KOPT-K1 (cell line): ENCODE data around the gene TMBIM1.

Source experiments
- H3K27ac ChIP-seq: fragments of 200-600 bp; sonication (generic); 2 replicates; pipeline ENCODE4 v1.5.1; 2016; ENCODE audit warnings: antibody characterized with exemption, mild to moderate bottlenecking, low read depth, low read length; ENCODE audit not compliant: poor library complexity, severe bottlenecking
- H3K36me3 ChIP-seq: fragments of 200-600 bp; sonication (generic); 2 replicates; pipeline ENCODE4 v1.5.1; 2017; ENCODE audit warnings: antibody characterized with exemption, mild to moderate bottlenecking, low read length, moderate library complexity; ENCODE audit not compliant: insufficient read depth
- H3K9me3 ChIP-seq: fragments of 200-600 bp; sonication (generic); 2 replicates; pipeline ENCODE4 v1.5.1; 2017; ENCODE audit warnings: antibody characterized with exemption, low read length, mild to moderate bottlenecking; ENCODE audit not compliant: insufficient read depth, poor library complexity, severe bottlenecking

TMBIM1 gene

DNA sequence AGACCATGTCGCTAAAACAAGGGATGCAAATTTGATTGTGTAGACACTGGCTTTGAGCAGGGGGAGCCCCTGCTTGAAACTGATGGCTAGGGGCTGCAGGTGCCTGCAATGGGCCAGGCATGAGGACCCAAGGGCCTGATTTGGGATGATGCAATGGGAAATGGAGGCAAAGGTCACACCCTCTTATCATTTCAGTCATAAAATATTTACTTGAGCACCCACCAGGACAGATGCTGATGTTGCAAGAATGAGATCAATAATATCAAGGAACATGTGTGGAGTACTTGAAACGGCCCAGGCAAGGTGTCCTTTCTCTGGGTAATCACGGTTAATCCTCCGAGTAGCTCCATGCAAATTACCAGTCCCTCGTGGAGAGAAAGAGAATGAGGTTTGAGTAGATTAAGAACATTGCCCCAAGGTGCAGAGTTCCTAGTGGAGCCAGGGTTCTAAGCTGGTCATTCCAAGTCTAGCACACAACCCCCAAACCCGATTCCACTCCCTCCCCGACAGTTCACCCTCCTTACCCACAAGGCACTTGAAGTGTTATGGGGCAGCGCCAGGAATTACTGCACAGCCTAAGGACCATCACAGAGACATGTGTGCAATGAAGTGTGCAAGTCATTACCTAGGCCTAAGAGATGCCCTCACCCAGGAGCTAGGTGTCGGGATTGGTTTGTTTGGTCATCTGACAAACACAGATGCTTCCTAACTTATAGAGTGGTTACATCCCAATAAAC, 14.0 kb upstream of the TMBIM1 start:
- H3K36me3 ChIP-seq = no peaks in the 10 kb centered on the region
- H3K27ac ChIP-seq = no peak overlapping the region
- H3K9me3 ChIP-seq = no peaks in the 10 kb centered on the region

DNA sequence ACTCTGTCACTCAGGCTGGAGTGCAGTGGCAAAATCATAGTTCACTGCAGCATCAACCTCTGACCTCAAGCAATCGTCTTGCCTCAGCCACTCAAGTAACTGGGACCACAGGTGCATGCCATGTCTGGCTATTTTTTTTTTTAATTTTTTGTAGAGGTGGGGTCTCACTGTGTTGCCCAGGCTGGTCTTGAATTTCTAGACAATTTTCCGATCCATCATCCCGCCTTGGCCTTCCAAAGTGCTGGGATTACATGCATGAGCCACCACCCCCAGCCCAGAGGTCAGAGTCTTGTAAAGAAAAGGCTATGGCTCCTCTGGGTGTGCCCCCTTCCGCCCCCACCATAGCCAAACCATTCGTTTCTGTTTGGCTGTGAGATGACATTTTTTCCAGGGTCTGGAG, 13.1 kb upstream of the TMBIM1 start:
- H3K27ac ChIP-seq = no peak overlapping the region
- no peaks in the 10 kb centered on the region for H3K9me3 ChIP-seq

DNA sequence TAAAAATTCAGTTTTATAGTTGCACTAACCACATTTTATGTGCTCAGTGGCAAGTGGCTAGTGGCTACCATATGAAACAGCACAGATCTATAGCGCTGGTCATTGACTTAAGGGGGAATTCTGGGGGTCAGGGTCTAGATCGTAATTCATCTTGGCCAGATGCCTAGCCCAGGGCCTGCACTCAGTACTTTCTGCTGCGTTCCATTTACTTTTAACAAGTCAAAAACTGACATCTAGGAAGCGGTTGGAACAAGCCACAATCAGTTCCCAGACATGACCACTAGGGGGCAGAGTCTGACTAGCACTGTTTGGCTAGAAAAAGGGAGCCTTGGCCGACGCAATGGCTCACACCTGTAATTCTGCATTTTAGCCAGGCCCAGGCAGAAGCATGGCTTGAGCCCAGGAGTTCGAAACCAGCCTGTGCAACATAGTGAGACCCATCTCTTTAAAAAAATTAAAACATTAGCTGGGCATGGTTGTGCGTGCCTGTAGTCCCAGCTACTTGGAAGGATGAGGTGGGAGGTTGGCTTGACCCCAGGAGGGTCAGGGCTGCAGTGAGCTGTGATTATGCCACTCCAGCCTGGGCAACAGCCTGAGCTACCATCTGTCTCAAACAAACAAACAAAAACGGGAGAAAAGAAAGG, 9.0 kb upstream of the TMBIM1 start:
- H3K9me3 ChIP-seq = no peaks in the 10 kb centered on the region
- peak overlapping the region; percentile 37 for H3K27ac ChIP-seq
- H3K36me3 ChIP-seq = no peaks in the 10 kb centered on the region

More for the DNA sequence above, 13.1 kb upstream of the TMBIM1 start:
- no peaks in the 10 kb centered on the region for H3K36me3 ChIP-seq

DNA sequence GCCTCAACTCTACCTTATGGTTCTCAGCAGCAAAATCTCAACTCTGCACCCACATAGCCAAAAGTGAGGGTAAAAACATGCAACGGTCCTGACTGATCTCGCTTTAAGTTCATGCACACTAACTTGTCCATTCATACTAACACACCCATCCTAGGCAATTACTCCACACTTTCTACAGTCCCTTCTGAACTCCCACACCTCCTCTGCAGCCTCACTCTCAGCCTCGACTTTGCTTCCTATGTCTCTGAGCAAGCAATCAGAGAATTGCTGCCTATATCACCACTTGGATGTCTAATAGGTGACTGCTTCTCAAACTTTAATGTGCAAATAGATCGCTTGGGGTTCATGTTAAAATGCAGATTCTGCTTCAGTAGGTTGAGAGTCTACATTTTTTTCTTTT, 7.8 kb upstream of the TMBIM1 start:
- Histone ChIP-seq H3K27ac (no peak overlapping the region), H3K36me3 (no peaks in the 10 kb centered on the region), H3K9me3 (no peaks in the 10 kb centered on the region)

DNA sequence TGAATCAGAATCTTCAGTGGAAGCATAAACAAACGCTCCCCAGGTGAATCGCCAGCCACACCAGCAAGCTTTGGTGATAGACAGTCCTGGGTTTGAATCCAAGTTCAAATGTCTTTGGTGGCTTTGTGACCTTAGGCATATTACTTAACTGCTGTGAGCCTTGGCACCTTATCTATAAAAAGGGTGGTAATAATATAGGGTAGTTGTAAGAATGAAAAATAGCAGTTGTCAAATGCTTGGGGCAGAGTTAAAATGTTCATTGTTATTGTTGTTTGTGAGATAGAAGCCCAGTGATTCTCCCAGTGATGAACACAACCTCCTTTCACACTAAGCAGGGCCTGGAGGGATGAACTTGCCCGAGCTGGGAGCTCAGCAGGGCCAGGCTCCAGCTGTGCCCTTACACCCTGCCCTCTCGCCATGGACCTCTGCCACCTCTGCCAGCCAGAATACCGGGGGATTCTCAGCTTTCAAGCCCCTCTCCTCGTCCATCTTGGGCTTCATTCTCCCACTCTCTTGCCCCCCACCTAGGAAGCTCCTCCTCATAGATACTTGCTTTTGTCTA, 6.1 kb upstream of the TMBIM1 start:
- Histone ChIP-seq H3K27ac (no peak overlapping the region), H3K9me3 (no peaks in the 10 kb centered on the region)

DNA sequence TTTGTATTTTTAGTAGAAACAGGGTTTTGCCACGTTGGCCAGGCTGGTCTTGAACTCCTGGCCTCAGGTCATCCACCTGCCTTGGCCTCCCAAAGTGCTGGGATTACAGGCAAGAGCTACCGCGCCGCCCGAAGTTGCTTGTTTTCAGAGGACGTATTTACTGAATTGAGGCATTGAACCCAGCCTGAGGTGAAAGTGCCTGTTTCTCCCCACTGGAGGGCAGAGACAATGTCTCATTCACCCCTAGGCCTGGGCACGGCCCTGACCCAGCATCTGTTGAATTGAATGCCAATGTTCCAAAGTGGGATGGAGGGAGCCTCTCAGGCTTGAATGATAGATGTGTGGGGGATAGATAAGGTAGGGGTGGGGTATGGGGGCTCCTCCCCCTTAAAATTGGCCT, 4.5 kb upstream of the TMBIM1 start:
- Histone ChIP-seq H3K27ac (no peak overlapping the region), H3K36me3 (no peaks in the 10 kb centered on the region), H3K9me3 (no peaks in the 10 kb centered on the region)

More for the DNA sequence above, 6.1 kb upstream of the TMBIM1 start:
- no peaks in the 10 kb centered on the region for H3K36me3 ChIP-seq

DNA sequence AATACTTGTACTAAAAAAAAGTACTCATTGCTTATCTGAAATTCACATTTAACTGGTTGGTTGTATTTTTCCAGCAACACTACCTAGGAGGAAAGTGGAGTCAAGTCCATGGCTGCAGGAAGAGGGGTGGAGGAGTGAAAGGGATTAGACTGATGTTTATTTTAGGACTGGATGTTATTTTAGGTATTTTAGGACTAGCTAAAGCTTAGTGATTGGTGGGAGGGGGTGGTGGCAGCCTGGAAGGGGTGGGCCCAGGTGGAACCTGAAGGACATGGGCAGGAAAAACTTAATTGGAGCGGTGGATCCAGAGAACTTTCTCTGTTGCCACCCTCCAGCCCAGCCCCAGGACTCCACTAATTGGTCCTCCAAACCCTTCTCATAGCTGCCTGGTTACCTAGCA, 3.9 kb upstream of the TMBIM1 start:
- no peak overlapping the region for H3K27ac ChIP-seq
- no peaks in the 10 kb centered on the region for H3K36me3 ChIP-seq
- no peaks in the 10 kb centered on the region for H3K9me3 ChIP-seq

DNA sequence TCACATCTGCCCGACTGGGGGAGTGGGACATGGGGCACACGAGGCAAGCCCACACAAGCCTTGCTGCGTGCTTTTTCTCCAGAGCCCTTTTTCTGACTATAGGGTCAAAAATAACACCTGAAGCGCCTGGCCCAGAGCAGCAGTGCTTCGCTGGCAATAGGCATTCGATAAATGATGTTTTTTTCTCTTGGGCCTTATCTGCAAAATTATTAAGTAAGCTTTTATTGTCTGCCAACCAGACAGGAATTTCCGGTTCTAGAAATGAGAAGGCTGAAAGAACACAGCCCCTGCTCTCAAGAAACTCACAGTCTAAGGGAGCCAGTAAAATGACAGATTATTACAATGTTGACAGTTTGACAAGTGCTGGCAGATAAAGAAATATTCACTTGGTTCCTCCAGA, 2.7 kb upstream of the TMBIM1 start:
- Histone ChIP-seq H3K27ac (no peak overlapping the region), H3K36me3 (no peaks in the 10 kb centered on the region), H3K9me3 (no peaks in the 10 kb centered on the region)

DNA sequence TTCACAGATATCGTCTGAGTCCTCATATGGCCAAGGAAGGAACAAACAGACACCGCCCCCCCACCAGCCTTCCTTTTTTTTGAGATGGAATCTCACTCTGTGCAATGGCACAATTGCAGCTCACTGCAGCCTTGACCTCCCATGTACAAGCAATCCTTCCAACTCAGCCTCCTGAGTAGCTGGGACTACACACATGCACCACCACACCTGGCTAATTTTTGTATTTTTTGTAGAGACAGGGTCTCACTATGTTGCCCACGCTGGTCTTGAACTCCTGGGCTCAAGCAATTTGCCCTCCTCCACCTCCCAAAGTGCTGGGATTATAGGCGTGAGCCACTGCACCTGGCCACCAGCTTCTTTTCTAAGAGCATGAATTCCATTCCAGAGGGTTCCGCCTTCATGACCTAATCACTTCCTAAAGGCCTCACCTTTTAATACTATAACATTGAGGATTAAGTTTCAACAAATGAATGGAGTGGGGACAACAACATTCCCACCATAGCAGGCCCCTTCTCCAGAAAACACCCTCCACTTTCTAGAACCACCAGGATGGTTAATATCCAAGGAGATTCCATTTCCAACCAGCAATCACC, 2.2 kb upstream of the TMBIM1 start:
- Histone ChIP-seq H3K27ac (no peak overlapping the region), H3K9me3 (no peaks in the 10 kb centered on the region)

DNA sequence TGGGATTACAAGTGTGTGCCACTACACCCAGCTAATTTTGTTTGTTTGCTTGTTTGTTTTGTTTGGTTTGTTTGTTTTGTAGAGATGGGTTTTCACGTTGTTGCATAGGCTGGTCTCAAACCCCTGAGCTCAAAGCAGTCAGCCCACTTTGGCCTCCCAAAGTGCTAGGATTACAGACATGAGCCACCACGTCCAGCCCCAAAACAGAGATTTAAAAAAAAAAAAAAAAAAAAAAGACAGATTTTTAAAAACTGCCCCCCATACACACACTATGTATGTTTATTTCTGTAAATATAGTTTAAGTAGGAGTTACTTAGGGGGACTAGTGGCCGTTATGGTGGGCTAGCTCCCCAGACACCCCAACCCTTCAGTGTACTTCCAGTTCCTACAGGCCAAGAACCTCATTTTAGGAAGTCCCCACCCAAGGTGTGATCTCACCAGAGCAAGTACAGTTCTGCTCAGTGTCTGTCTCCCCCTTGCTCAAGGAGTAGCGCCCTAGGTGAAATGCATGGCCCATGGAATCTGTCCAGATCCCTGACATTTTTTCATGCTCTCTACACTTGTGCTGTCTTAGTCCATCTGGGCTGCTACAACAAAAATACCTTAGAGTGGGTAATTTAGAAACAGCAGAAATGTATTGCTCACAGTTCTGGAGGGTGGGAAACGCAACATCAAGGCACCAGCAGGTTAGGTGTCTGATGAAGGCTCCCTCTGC, 1.6 kb upstream of the TMBIM1 start:
- H3K9me3 ChIP-seq = no peaks in the 10 kb centered on the region
- H3K27ac ChIP-seq = no peak overlapping the region
- H3K36me3 ChIP-seq = no peaks in the 10 kb centered on the region

More for the DNA sequence above, 2.2 kb upstream of the TMBIM1 start:
- H3K36me3 ChIP-seq = no peaks in the 10 kb centered on the region

DNA sequence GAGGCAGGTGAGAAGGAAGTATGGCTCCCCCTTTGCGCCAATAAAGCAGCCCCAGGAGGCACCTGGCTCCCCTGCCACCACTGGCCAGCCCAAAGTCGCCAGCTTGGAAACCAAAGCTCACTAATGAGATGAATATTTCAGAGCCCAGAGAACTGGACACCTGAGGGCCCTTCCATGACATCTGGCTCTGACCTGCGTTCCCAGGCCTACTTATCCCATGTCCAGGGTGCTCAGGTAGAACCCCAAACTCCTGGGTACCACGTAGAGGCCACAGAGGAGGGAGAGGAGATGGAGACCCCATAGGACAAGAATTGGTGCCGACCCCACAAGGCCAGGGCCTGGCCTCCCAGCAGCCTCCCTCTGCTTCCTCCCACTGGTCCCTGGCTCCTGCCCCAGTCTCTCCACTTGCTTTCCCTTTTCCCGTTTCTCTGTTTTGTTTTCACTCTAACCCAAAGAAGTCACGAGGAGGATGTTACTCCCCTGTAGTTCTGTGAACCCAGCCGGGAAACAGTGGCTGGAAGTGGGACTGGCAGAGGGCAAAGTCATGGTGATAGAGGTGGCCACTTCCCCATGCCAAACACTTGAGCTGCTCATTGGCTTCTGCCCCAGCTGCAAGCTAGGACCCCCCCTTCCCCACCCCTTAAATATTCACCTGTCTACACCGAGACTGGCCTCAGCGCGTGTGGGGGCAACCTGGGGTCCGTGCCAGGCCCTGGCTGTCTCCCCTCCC, 820 bp downstream of the TMBIM1 start:
- no peaks in the 10 kb centered on the region for H3K9me3 ChIP-seq
- no peaks in the 10 kb centered on the region for H3K36me3 ChIP-seq
- H3K27ac ChIP-seq = peak overlapping the region; percentile 46

DNA sequence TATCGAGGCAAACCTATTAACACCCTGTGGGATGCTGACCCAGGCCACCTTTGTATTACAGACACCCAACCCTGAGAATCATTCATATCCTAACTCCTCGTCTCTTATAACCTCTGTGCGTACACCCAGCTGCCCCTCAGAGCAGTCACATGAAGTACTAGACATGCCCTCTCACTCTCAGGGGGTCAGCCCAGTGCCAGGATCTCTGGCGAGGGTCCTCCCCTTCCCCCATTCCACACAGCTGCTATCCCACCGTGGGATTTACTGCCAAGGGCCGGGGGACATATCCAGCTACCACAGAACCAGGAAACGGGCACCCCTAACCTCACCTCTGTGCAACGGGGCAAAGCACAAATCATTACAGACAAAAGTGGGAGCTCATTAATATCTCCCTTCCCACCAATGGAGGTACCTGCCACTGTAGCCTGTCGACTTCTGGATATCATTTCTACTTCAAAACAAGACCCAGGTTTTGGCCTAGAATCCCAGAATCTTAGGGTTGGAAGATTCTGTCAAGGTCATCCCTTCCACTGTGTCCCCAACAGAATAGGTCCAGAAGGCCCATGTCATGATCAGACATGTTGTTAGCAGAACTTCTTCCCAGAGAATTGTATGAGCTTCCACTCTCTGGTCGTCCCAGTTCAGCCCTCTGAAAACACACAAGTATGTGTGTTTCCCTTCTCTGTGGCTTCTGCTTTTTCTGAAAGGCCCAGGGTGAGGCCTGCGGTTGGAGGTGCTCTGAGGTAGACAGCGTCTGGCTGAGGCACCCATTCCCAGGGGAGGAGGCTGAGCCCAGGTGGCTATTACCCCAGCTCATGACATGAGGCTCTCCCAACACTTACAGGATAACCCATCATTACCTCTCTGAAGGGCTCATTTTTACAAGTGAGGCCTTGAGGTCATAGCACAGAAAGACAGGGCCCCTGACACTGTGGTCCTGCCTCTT, 1.7 kb downstream of the TMBIM1 start:
- Histone ChIP-seq H3K27ac (peak overlapping the region; percentile 46), H3K9me3 (no peaks in the 10 kb centered on the region), H3K36me3 (no peaks in the 10 kb centered on the region)

DNA sequence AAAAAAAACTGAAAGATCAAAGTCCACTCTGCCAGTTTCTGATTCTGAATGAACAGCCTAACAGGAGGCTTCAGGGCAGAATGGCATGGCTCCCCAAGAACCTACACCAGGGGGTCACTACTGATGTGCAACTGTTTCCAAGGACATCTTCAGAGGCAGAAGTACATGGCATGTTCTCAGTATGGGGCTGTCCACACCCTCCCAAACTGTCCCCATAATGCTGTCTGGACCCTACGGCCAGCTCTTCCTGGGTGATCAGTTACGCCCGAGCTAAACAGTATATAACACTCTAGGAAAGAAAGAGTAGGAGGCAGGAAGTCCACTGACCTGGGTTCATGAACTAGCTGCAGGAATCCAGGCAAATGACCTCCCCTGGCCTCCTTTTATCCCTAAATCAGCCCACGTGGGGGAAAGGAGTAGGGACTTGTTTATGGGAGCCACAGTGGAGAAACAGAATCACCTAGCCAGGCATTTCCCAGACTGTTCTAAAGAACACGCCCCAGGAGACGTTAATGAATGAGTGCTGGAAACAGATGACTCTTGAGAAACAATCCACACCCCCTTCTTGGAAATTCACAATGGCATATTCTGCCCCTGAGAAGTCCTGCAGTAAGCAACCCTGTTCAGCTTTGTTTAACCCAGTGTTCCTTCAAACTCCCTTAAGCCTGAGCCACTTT, 2.5 kb downstream of the TMBIM1 start:
- Histone ChIP-seq H3K36me3 (no peaks in the 10 kb centered on the region), H3K9me3 (no peaks in the 10 kb centered on the region), H3K27ac (peak overlapping the region; percentile 46)
